ENCODE measurements around the gene AKR7A3.

The AKR7A3 gene

DNA sequence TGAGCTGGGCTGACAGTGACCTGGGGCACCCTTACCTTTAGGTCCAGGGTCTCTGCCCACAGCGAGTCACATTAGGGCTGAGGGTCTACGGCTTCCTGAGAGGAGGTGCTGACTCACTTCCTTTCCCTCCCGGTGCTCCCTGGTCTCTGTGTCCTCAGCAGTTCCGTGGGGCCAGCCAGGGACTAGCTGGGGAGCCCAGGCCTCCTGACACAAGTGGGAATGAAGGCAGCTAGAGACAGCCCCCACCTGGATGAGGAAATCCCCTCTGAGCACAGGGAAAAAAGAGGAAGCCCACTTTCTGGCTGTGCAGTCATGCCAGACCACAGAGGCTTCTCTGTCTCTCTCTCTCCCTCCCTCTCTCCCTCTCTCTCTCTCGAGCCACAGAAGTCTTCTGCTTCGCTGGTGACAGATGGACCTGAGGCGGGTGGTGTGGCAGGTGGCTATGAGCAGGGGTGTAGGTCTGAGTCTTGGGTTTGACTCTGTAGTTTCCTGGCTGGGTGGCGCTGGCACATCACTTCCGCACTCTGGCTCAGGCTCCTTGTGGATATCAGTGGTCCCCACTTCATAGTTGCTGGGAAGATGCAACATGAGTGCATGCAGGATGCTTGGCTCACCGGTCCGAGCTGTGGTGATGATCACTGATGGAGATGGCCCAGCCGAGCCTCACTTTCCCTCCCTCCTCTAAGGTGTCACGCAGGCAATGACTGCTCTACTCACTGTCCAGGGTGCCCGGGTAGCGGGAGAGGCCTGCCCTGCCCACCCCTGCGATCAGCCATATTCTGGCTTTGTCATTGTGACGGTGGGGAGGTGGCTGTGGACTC lies 27.0 kb upstream of the AKR7A3 start:
- no peaks in the 10 kb centered on the region for H3K9me3 ChIP-seq
- no peak overlapping the region for H3K4me3 ChIP-seq (ENCODE audit: low read depth, low read length)
- H3K27me3 ChIP-seq: no peaks in the 10 kb centered on the region
- TF ChIP-seq, protein P1, sequence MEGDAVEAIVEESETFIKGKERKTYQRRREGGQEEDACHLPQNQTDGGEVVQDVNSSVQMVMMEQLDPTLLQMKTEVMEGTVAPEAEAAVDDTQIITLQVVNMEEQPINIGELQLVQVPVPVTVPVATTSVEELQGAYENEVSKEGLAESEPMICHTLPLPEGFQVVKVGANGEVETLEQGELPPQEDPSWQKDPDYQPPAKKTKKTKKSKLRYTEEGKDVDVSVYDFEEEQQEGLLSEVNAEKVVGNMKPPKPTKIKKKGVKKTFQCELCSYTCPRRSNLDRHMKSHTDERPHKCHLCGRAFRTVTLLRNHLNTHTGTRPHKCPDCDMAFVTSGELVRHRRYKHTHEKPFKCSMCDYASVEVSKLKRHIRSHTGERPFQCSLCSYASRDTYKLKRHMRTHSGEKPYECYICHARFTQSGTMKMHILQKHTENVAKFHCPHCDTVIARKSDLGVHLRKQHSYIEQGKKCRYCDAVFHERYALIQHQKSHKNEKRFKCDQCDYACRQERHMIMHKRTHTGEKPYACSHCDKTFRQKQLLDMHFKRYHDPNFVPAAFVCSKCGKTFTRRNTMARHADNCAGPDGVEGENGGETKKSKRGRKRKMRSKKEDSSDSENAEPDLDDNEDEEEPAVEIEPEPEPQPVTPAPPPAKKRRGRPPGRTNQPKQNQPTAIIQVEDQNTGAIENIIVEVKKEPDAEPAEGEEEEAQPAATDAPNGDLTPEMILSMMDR (IDR thresholded peaks at IDR 0.05; ENCODE audit: low read depth, low read length): no peak
- no peak for DNase-seq
- H3K36me3 ChIP-seq: no peaks in the 10 kb centered on the region
- H3K4me1 ChIP-seq: no peaks in the 10 kb centered on the region

DNA sequence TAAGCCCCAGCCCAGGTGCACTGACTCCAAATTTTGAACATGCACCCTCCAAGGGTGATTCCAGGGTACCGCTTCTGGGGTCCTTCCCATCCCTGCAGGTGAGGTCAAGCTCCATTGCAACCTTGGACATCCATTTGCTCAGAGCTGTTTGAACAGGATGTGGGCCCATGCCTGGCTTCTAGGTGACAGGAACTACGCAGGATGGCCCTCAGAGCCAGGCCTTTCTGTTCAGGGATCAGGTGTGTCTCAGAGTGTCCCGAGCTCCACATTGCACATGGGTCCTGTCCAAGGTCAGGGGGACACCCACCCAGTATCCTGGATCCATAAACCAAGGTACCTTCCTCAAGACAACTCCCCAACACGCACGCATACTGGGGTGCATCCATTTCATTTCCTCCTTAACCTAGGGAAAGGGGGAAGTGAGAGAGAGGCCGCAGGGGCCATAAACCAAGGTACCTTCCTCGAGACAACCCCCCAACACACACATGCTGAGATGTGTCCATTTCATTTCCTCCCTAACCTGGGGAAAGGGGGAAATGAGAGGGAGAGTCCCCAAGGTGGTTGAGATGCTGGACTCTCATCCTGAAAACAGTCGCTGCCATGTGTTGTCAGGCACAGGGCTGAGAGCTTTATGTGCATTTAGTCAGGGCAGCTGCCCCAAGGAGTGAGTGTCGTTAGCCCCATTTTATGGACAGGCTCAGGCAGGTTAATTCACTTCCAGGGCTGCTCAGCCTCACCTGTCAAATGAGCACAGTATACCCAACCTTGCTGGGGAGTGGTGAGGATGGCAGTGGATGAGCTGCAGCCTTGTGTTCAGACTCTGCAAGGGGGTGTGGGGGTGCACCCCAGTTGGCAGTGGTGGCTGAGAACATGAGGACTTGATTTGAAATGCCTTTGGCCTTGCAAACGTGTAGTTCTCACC lies 25.7 kb upstream of the AKR7A3 start:
- H3K4me3 ChIP-seq (ENCODE audit: low read depth, low read length): no peak overlapping the region
- DNase-seq: no peak
- H3K27me3 ChIP-seq: no peaks in the 10 kb centered on the region
- H3K36me3 ChIP-seq: no peaks in the 10 kb centered on the region
- TF ChIP-seq, protein P1 (IDR thresholded peaks at IDR 0.05; ENCODE audit: low read depth, low read length): no peak
- H3K9me3 ChIP-seq: no peaks in the 10 kb centered on the region
- no peaks in the 10 kb centered on the region for H3K4me1 ChIP-seq

DNA sequence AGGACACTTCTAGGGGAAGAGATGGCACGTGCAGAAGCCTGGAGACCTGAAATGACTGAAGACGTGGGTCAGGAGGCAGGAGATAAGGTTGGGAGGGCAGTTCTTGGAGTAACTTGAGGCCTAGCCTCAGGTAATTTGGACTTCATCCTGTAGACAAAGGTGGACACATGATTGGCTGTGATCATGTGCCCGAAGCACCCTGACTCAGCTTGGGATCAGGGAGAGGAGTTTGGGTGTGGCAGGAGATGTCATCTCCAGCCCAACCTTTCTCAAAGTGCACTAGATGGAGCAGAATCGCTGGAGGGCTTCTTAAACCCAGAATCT lies 25.0 kb upstream of the AKR7A3 start:
- H3K36me3 ChIP-seq: no peaks in the 10 kb centered on the region; the same call in 1 of the 2 replicates
- no peaks in the 10 kb centered on the region for H3K27me3 ChIP-seq
- H3K9me3 ChIP-seq: no peaks in the 10 kb centered on the region
- TF ChIP-seq, protein P1 (IDR thresholded peaks at IDR 0.05; ENCODE audit: low read depth, low read length): no peak
- DNase-seq: no peak
- no peak overlapping the region for H3K4me3 ChIP-seq (ENCODE audit: low read depth, low read length)
- H3K4me1 ChIP-seq: no peaks in the 10 kb centered on the region

DNA sequence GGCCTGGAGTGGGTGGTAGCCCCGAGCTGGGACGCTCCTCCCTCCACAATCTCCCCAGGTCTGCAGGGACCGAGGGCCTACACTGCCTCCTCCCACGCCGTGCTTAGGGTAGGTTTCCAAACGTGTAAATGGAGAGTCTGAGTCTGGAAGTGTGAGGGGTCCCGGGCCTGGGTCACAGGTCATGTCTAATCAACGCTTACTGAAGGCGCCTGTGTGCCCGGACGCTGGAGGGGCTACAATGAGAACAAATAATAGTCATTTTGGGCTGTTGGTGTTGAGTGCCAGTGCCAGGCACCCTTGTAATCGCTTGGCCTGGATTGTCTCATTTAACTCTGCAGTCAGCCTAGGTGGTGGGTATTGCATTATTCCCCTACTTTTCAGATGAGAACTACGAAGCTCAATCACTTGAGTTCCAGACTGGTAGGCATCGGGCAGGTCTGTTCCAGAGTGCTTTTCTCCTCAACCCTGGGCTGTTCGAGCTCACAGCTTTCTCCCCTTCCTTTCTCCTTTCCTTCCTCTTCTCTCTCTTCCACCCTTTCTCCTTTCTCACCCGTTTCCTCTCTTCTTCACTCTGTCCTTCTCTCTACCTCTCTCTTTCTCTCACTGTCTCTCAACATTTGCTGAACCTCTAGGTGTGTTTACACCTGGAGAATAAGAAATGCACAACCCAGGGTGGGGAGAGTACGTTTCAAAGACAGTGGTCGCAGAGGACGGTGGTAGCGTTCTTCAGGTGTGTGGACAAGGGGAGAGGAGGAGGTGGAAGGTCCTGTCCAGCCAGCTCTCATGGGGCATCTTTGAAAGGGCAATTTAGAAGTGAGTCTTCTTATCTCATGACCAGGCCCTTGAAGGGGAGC lies 24.4 kb upstream of the AKR7A3 start:
- H3K4me1 ChIP-seq: no peaks in the 10 kb centered on the region
- no peaks in the 10 kb centered on the region; the same call in 1 of the 2 replicates for H3K36me3 ChIP-seq
- peak overlapping the region; percentile 62 for H3K4me3 ChIP-seq (ENCODE audit: low read depth, low read length)
- DNase-seq: no peak
- no peaks in the 10 kb centered on the region for H3K27me3 ChIP-seq
- TF ChIP-seq, protein P1 (IDR thresholded peaks at IDR 0.05; ENCODE audit: low read depth, low read length): no peak
- H3K9me3 ChIP-seq: no peaks in the 10 kb centered on the region

DNA sequence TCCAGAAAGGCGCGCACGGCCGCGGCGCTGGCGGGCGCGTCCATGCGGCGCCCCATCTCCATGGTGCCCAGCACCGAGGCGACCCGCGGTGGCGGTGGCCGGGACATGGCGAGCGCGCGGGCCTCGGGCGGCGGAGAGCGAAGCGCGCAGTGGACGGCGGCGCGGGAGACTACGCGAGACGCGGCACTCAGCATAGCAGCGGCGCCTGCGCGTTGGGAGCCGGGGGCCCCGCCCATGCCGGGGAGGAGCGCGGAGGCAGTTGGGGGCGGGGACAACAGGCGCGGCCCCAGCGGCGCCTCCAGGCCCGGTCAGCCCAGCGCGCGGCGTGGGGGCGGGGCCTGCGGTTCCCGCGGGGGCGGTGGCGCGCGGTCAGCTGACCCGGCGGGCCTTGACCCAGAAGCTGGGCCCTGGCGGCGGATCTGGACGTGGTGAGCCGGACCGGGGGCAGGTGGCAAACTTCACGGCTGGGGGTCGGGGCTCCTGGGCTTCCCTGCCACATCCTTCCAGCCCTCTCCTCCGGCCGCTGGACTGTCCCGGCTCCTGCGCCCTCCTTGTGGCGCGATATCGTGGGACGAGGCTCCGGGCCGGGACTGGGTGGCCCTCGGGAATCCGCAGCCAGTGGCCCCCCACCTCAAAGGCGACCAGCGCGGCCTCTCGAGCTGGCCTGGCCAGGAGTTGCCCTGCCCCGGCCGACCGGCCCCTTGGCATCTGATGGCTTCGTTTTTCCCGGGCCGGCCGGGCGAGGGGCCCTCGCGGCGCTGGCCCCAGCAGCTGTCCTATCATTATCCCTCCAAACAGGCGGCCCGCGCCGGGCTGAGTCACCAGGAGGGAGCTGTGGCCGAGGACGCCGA lies 23.6 kb upstream of the AKR7A3 start, which contains the start of the genes AKR7A2 and SLC66A1:
Gene AKR7A2 (minus strand): TSS at position 214 of the 851 bp plus-strand sequence. CDS start 20 bp downstream, at position 194.
Gene SLC66A1 (plus strand): TSS at position 396 of the 851 bp plus-strand sequence. CDS start 5,352 bp downstream, outside the sequence.
- Histone ChIP-seq H3K4me1 (no peaks in the 10 kb centered on the region), H3K36me3 (no peaks in the 10 kb centered on the region; the same call in 1 of the 2 replicates), H3K27me3 (no peaks in the 10 kb centered on the region), H3K4me3 (ENCODE audit: low read depth, low read length) (peak within 1 kb of the TSS; percentile 62), H3K9me3 (no peaks in the 10 kb centered on the region)
- peak; percentile 83 for DNase-seq
- TF ChIP-seq, protein P1 (IDR thresholded peaks at IDR 0.05; ENCODE audit: low read depth, low read length): no peak

Measured in BE2C (cell line).